GM21723 (cell line): ENCODE data around the gene CAND1.

ENCODE experiments used
- ATAC-seq: cut with Tn5 transposase; IDR thresholded peaks from one replicate; pipeline ENCODE4 v1.9.1; 2021; ENCODE audit warnings: mild to moderate bottlenecking, moderate library complexity; ENCODE audit not compliant: unreplicated experiment

The CAND1 gene

DNA sequence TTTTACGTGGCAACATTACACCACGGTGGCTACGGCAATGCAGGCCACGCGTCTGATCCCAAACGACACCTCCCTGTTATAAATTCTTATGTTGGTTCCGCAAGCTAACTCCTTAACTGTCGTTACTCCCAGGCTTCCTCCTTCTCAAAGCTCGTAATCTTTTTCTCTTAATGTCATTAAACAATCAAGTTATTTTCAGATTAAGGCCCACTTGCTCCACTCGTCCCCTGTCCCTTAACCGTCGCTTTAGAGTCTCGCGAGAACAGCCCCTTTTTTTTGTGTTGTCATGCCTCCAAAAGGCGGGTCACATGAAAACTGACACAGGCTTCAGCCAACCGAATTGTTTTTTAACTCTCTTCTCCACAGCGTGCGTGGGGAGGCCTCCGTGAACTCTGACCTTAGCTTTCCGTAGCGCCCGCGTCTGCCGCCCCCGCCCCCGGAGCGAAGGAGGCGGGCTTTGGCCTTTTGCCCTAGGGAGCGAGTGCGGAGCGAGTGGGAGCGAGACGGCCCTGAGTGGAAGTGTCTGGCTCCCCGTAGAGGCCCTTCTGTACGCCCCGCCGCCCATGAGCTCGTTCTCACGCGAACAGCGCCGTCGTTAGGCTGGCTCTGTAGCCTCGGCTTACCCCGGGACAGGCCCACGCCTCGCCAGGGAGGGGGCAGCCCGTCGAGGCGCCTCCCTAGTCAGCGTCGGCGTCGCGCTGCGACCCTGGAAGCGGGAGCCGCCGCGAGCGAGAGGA lies at the start of gene CAND1:
Gene CAND1, plus strand, starts transcription at position 463 of the 737 bp plus-strand sequence. CDS start 360 bp downstream, outside the sequence.
- peak; percentile 78 for ATAC-seq

DNA sequence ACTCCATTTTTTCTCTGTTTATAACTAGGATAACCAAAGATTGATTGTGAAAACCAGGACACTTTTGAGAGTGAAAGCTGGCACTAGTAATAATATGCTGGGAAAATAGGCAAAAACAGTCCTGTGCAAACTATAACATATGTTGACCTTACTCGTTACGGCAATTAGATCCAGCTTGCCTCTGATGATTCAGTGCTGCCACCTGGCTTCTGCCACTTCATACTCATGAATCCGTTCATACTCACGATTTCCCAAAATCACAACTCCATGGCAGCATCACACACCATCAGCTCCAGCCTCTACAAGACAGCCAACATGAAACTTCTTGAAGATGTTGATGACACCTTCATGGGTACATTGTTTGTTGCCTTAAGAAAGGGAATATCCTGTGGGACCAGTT lies 49.1 kb upstream of the CAND1 start:
- no peak for ATAC-seq

DNA sequence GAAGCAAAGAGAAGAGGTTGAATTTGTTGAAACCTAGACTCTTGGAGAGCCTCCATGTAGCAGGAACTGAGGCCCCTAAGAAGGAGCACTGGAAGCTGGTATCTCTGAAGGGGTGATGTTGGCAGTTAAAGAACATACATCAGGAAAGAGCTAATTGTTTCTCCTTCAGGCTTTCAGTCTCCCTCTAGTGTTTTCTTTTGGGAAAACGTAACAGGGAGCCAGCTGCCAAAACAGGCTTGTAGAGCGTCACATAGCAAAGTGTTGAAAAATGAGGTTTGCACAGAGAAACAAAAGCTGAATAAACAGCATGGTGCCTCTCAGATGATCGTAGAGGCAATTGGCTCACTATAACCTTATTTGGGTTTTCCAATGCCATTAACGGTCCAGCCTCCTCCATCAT lies 46.9 kb upstream of the CAND1 start:
- no peak for ATAC-seq

DNA sequence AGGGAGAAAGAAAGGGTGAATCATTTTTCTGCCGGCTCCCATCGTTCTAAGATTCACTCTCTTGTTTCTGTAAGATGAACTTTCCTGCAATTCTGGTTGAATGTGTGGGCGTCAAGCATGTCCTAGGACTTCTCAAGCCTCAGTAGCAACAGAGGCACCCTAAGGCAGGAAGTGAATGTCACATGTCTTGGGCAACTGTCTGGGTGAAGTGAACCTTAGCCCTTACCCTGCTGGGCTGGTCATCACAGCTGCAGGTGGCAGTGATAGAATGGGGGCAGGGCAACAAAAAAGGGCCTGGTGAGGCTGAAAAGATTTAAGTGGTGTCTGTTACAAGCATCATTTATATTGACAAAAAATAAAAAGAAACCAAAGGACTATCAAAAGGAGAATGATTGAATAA lies 45.9 kb upstream of the CAND1 start:
- ATAC-seq = no peak

DNA sequence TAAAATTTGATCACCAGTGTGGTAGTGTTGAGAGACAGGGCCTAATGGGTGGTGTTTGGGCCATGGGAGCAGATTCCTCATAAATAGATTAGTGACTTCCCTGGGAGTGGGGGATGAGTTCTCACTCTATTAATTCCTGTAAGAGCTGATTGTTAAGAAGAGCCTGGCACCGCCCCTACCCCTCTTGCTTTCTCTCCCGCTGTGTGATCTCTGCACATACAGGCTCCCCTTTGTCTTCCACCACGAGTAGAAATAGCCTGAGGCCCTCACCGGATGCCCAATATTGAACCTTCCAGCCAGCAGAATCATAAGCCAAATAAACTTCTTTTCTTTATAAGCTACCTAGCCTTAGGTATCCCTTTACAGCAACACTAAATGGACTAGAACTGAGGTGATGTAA lies 31.9 kb upstream of the CAND1 start:
- ATAC-seq = no peak

GRCh38 chr12:67239061-67239460 lies 30.1 kb upstream of the CAND1 start:
- ATAC-seq = no peak

GRCh38 chr12:67241482-67241881 lies 27.7 kb upstream of the CAND1 start:
- ATAC-seq = no peak

GRCh38 chr12:67243260-67243659 lies 25.9 kb upstream of the CAND1 start:
- no peak for ATAC-seq

DNA sequence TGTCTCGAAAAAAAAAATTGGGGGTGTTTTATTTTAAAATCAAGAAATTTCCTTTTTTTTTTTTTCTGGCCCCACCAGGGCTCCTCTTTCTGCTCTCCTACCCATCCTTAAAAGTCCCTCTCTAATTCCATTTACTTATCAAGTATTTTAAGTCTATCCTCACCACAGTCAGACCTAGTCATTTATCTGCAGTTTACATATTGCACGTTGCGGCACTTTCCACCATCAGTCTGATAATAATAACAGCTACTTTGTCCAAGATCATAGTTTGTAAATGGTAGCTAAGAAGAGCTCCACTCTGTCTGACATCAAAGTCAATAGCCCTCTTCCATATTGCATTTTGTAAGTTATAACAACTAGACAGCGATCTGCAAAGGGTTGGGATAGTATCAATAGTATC lies 23.6 kb upstream of the CAND1 start:
- ATAC-seq = no peak

GRCh38 chr12:67251012-67251411 lies 18.1 kb upstream of the CAND1 start:
- no peak for ATAC-seq

DNA sequence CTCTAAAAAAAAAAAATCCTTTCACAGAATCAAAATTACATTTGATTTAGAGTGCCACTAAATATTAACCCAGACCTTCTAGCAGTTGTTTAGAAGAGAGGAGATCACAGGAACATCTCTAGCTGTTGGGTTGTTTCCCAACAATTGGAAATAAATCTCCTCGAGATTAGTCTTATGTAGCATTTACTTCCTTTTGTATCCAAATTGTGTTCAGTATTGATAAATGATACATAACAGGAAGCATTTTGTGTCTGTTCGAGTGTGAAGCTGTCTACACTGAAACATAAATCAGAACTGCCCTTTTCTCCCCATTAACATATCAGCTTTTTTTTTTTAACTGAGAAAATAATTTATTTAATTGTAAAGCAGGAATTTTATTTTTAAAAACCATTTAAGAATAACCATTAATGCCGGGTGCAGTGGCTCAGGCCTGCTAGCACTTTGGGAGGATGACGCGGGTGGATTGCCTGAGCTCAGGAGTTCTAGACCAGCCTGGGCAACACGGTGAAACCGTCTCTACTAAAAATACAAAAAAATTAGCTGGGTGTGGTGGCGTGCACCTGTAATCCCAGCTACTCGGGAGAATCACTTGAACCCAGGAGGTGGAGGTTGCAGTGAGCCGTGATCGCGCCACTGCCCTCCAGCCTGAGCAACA lies 14.7 kb upstream of the CAND1 start:
- ATAC-seq = no peak

DNA sequence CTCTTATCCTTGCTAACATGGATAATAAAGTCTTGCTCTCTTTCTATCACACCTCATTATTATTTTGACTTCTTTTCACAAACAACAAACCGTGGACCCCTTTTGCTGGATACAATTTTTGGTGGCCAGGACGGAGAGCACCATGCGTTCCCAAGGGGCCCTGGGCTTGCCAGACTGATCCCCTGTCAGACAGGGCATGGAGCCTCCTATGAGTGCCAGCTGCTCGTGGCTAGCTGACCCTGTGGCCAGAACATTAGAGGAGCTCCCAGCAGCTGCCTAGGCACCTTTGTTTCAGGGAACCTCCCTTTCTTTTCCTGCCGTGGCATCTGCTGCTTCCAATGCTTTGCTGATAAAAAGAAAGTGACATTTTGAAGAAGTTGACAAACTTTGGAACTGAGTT lies 12.5 kb upstream of the CAND1 start:
- ATAC-seq = no peak

DNA sequence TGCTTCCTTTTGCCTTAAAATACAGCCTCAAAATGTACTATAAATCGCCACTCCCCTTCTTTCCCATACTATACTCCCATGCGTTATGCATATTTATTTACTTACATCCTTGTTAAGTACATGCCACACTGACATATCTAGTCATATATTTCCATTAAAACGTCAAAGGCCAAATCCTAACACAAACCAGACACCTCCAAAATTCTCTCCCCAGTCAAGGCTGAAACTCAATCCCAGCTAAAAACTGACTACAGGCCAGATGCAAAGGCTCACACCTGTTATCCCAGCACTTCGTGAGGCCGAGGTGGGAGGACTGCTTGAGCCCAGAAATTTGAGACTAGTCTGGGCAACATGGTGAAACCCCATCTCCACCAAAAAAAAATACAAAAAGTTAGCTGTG lies 5.7 kb upstream of the CAND1 start:
- ATAC-seq = no peak

- peak; percentile 80 for ATAC-seq
Measured at GRCh38 chr12:67268335-67268895, 743 bp upstream of the CAND1 start.

DNA sequence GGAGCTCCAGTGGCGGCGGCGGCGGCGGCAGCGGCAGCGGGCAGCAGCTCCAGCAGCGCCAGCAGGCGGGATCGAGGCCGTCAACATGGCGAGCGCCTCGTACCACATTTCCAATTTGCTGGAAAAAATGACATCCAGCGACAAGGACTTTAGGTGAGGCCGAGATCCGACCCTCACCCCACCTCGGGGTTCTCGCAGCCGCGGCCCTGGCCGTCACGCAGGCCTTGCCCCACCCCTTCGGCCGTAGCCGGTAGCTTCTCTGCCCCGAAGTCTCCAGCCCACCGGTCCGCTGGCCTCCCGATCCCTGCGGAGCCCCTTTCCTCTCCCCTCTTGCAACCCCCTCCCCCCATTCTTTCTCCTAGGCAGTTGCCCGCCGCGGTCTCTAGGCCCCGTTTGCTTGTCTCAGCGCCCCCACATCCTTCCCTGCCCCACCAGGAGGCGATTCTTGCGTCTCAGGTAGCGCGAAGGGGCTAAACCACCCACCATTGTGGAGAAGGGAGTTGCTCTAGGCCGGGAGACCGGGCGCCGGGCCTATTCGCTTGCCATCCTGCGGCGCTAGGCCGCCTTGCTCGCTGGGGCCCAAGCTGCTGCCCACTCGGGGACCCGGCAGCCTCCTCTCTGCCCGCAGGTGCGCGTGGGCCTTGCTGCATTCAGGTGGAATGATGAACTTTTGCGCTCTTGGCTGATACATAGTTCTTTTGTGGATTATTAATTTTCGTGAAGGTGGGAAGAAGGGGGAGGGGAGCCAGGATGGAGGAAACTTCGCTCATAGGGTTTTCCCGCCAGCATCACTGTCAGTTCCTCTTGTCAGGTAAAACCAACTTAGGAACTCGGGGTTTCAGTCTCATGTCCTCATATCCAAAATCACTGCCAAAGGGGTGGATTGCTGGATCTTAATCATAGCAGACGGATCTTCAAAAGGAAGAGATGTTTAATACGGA lies 745 bp downstream of the CAND1 start:
- peak; percentile 16 for ATAC-seq

DNA sequence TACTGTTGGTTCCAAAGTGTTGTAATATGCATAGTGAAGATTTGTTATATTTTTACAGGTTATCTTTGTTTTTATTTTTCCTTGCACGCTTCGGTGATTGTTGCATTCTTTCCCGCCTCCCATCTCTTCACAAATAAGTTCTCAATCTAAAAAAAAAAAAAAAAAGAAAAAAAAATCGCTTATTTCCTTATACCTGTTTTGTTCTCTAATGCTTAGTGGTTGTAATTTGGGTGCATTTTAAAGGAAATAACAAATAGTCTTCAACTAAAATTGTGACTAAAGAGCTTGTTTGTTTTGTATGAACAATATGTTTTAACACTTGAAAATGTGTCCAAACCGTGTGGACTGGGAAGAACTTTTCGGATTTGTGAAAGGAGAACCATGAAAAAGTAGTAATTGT lies 1.5 kb downstream of the CAND1 start:
- no peak for ATAC-seq

DNA sequence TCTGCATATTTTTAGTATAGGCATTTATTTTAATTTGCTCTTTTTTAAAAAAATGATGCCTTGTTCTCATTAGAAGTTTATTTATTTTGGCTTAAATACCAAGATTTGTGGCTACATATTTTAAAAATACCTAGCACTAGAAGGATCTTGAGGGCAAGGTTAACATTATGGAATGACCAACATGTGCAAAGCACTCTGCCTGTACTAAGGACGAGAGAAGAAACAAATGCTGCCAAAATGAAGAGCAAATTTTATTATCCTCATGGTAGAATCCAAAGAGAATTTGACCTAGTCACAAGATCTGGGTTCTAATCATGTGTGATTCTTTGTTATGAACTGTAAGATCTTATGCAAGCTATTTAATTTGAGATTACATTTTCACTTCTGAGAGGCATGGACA lies 2.8 kb downstream of the CAND1 start:
- ATAC-seq = no peak

- no peak for ATAC-seq
Measured at GRCh38 chr12:67274186-67274585, 5.0 kb downstream of the CAND1 start.

- ATAC-seq = no peak
Measured at GRCh38 chr12:67275380-67275913, 6.3 kb downstream of the CAND1 start.

GRCh38 chr12:67276421-67276820 lies 7.3 kb downstream of the CAND1 start:
- ATAC-seq = no peak

- ATAC-seq = no peak
Measured at GRCh38 chr12:67279637-67280036, 10.5 kb downstream of the CAND1 start.
